ENCODE data around the gene KRTAP10-12.
"Not testable (repeated sequence)": the region's sequence is repeated elsewhere in the genome, so short reads cannot be mapped to it uniquely, and the experiment has no call there.

Gene KRTAP10-12

DNA sequence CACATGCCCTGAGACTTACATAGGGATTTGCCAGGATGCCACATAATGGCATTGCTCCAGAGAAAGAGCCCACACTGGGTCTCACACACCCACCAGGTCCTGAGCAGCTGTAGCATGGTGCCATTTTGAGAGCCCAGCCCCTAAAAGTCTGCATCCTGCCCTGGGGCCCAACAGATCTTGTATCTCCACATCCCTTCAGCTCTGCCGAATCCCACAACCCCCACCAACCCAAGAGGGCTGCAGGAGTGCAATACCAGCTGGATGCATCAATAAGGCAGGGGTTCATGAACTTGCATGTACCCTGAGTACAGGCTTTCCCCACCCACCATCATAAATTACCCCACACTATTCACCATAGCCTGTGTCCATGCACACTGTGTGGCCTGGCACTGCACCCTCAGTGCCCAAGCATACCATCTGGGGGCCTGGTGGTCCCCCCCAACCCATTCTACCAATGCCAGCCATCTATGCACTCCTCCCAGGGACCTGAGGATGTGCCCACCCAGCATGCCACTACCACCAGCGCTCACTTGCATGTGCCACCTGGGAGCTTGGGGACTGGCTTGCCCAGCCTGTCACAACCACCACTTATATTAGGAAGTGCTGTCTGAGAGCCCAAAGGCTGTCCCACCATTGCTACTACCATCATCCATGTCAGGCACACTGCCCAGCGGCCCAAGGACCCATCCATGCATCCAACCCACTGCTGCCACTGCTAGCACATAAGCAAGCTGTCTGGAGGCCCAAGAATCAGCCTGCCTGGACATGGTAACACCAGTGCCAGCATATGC, 26.1 kb upstream of the KRTAP10-12 start:
- no peak for DNase-seq

DNA sequence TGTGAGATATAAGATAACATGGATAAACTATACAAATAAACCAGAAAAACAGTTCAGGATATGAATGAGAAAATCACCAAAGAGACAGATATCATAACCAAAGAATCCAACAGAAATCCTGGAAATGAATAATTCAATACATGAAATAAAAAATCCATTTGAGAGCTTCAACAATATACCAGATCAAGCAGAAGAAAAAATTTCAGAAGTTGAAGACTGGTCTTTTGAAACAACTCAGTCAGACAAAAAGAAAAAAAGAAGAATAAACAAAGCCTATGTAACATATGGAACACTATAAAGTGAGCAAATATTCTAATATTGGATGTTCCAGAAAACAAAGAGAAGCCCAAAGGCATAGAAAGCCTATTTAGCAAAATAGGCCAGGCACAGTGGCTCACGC, 25.1 kb upstream of the KRTAP10-12 start:
- no peak for DNase-seq

- no peak for DNase-seq
Measured at GRCh38 chr21:44677881-44678280, 19.1 kb upstream of the KRTAP10-12 start.

- DNase-seq = no peak
Measured at GRCh38 chr21:44681152-44681551, 15.8 kb upstream of the KRTAP10-12 start.

- no peak for DNase-seq
Measured at GRCh38 chr21:44681861-44682579, 15.0 kb upstream of the KRTAP10-12 start, which contains the start of gene KRTAP12-1. Gene KRTAP12-1 (minus strand): TSS chr21:44682163. CDS start chr21:44682123, 40 bp downstream.

GRCh38 chr21:44682580-44683151, 14.3 kb upstream of the KRTAP10-12 start:
- no peak for DNase-seq

GRCh38 chr21:44684077-44684476, 12.9 kb upstream of the KRTAP10-12 start:
- no peak for DNase-seq

GRCh38 chr21:44684483-44684882, 12.5 kb upstream of the KRTAP10-12 start:
- DNase-seq = no peak

DNA sequence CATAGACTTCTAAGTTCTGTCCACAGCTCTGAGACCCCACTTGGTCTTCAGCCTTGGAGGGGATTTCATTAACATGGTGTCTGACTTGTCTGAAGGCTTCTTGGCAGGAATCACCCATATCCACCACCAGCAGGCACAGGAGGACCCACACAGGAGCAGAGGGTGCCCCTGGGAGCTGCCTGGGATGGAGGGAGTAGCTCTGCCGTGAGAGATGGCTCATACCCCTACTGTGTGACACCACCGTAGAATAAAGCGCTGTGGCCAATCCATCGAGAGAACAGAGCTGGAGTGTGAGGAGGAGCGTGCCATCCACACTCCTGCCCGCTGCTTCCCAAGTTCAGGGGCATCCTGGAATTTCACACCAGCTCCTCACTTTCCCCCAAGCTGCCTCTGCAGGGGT, 11.9 kb upstream of the KRTAP10-12 start:
- DNase-seq = not testable (repeated sequence)

GRCh38 chr21:44686000-44686781, 10.8 kb upstream of the KRTAP10-12 start:
- DNase-seq = no peak

GRCh38 chr21:44686843-44687561, 10.0 kb upstream of the KRTAP10-12 start:
- no peak for DNase-seq

GRCh38 chr21:44687671-44688070, 9.3 kb upstream of the KRTAP10-12 start:
- DNase-seq = no peak

DNA sequence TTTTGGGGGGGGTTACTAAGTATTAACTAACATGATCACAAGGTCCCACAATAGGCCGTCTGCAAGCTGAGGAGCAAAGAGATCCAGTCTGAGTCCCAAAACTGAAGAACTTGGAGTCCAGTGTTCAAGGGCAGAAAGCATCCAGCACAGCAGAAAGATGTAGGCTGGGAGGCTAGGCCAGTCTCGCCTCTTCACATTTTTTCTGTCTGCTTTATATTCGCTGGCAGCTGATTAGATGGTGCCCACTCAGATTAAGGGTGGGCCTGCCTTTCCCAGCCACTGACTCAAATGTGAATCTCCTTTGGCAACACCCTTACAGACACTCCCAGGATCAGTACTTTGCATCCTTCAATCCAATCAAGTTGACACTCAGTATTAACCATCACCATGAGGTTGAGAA, 7.2 kb upstream of the KRTAP10-12 start:
- not testable (repeated sequence) for DNase-seq

DNA sequence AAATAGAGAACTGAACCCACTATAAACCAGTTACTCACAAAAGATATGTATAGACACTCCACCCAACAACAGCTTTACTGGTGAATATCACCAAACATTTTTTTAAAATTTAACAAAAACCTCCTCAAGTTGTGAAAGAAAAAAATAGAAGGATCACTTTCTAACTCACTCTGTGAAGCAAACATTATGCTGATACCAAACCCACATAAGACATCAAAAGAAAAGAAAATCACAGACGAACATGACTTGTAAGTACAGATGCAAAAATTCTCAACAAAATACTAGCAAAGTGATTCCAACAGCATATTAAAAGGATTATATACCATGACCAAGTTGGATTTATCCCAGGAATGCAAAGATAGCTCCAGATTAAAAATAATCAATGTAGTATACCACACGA, 5.3 kb upstream of the KRTAP10-12 start:
- no peak for DNase-seq

- DNase-seq = no peak
Measured at GRCh38 chr21:44692798-44693512, 4.0 kb upstream of the KRTAP10-12 start.

DNA sequence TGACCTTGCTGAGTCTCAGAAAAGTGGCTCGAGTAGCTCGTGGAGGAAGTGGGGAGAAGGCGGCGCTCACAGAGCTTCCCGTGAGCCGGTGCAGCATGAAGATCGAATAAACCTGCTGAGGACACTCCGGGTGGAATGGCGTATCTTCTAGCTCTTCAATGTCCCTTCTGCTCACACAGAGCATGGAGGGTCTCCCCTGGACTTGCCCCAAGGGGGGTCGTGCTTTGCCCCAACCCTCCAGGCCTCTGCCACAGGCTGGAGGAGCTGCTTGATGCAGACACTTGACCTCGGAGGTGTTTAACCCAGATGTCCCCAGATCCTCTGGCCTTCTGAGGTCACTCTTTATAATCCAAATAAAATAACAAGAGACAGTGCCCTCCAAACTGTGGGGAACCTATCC, 2.2 kb upstream of the KRTAP10-12 start:
- no peak for DNase-seq

DNA sequence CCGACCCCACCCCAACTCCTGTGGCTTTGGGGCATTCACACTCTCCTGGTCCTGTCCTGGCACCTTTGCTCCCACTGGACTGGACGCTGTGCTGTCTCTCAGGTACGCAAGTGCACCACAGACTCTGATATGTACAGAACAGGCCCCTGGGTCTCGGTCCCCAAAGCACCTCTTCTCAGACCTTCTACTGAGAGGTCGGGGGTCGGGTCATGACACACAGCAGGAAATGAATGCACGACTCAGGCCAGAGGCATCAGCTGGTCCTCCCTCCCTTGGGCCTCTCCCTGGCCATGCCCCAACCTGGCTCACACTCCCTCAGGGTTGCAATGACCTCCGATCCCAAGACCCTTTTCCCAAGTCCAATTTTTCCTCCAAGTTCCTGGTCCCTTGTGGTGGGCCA, 1.8 kb upstream of the KRTAP10-12 start:
- DNase-seq = no peak

DNA sequence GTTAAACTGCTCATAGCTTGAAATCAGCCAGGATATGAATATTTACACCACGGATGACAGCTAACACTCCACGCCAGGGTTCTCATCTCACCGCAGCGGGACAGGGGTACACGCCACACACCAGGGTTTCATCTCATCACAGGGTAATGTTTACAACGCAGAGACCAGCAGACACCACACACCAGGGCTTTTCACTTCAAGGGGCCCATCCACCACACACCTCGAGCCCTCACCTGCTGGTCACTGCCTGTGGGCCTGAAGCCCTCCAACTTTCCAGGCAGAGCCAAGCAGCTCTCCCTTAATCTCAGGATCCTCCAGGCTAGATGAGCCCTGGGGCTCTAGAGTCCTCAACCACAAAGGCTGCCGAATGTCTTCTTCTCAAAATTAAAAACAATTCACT, 1.3 kb upstream of the KRTAP10-12 start:
- no peak for DNase-seq

- DNase-seq = no peak
Measured at GRCh38 chr21:44696572-44696971, 400 bp upstream of the KRTAP10-12 start.

DNA sequence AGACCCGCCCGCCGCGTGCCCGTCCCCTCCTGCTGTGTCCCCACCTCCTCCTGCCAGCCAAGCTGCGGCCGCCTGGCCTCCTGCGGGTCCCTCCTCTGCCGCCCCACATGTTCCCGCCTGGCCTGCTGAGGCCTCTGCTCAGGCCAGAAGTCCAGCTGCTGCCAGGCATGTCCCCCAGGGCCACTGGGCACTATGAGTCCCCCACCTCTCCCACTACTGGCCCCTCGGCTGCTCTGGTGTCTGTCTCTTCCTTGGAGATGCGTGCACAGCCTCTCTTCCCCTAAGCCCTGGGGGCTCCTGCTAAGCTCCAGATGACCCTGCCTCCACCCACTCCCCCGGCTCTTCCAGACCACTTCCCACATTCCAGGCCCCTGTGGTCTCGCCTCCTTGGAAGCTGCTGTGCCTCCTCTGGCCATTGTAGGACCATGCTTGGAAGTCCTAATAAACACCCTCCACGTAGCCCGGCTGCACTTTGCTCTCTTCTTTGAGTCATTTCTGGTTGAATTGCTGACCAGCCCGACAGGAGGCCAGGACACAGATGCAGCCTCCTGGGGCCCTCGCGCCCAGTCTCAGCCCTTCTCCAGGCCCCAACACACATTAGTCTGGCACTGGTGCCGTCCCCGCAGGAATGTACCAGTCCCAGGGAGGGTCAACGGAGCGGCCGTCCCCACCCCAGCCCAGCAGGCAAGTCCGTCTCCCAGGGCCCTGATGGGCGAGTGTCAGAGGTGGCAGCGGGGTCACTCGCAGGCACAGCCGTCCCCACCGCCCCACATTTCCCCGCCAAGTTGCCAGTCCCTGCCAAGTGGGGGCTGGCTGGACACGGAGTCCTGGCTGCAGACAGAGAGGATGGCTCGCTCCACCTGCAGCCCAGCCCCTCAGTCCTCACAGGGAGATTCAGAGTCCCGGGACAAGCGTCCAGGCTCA, 1.1 kb downstream of the KRTAP10-12 start:
- no peak for DNase-seq
